Muscle layer of duodenum (tissue), 2 donors: ENCODE measurements around the gene PI4KA.
"Not testable (repeated sequence)": the region's sequence is repeated elsewhere in the genome, so short reads cannot be mapped to it uniquely, and the experiment has no call there.

Source experiments
- H3K27ac ChIP-seq: one replicate; pipeline ENCODE4 v1.7.0; 2013; ENCODE audit warnings: mild to moderate bottlenecking, low read length
- H3K27me3 ChIP-seq: one replicate; pipeline ENCODE4 v1.7.0; 2013; ENCODE audit warnings: low read depth, mild to moderate bottlenecking, control low read depth, low read length
- H3K36me3 ChIP-seq, 2 donors: one replicate each; pipeline ENCODE4 v1.7.0; 2013; ENCODE audit warnings: low read length in 2 of 2, control low read depth in 1 of 2, mild to moderate bottlenecking in 1 of 2; ENCODE audit not compliant: insufficient read depth in 2 of 2, control insufficient read depth in 1 of 2
- H3K4me1 ChIP-seq, 2 donors: one replicate each; pipeline ENCODE4 v1.7.0; 2013; ENCODE audit warnings: low read length in 2 of 2, mild to moderate bottlenecking in 2 of 2, control low read depth in 1 of 2, moderate library complexity in 1 of 2; ENCODE audit not compliant: insufficient read depth in 2 of 2, control insufficient read depth in 1 of 2
- H3K4me3 ChIP-seq, 2 donors: one replicate each; pipeline ENCODE4 v1.7.0; 2013; ENCODE audit warnings: low read length in 2 of 2, low read depth in 1 of 2, mild to moderate bottlenecking in 1 of 2
- H3K9me3 ChIP-seq, 2 donors: one replicate each; pipeline ENCODE4 v1.7.0; 2013; ENCODE audit warnings: low read length in 2 of 2, control low read depth in 1 of 2, mild to moderate bottlenecking in 1 of 2; ENCODE audit not compliant: control insufficient read depth in 1 of 2
- donor health status: healthy.

The PI4KA gene

DNA sequence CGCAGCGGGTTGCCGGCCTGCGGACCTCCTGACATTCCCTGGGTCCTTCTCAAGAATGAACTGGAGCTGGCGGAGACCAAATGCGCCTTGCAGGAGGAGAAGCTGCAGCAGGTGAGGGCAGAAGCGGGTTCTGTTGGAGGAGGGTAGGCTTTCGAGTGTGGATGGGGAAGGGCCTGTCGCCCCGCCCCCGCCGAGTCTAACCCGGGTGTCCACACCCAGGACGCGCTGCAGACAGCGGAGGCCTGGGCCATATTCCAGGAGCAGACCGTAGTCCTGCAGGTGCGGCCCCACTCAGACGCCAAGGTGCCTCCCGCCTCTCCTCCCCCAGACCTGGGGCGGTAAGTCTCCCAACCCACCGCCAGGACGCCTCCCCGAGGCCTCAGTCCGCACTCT lies 155.2 kb downstream of the PI4KA start:
- not testable (repeated sequence) for H3K27me3 ChIP-seq, H3K36me3 ChIP-seq, H3K27ac ChIP-seq, H3K9me3 ChIP-seq
- Histone ChIP-seq H3K4me1 (peaks cover 0 to 10% of the 10 kb centered on the region in 2 donors), H3K4me3 (peak overlapping the region in 1 of 2 donors; percentile 57)

DNA sequence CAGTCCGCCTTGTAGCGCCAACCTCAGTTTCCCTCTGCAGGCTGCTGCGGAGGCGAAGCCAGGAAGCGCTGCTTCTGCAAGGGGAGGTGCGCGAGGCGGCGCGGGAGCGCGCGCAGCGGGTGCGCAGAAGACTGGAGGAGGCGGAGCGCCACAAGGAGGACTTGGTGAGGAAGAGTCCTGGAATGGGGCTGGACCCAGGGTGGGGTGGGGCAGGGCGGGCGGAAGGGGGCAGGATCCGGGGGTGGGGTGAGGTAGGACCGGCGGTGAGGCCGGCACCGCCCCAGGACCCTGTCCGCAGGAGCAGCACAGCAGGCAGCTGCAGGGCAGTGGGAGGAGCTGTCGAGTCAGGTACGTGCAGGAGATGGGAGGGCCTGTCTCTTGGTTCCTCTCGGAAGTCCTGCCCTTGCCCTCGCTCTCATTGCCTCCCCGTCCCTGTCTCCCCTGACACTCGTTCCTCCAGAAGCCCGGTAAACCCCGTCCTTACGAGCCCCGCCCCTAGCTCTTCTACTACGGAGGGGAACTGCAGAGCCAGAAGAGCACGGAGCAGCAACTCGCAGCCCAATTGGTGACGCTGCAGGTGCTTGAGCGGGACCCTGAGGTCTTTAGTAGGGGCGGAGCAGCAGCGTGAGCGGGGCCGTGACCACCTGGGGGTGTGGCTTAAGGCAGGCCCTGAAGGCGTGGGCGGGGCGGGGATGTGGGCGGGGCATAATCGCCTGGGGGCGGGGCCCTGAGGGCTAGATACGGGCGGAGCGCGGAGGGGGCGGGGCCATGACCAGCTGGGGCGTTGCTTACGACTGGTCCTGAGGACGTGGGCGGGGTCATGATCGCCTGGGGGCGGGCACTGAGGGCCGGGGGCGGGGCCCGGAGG lies 155.8 kb downstream of the PI4KA start:
- not testable (repeated sequence) for H3K36me3 ChIP-seq, H3K9me3 ChIP-seq, H3K27me3 ChIP-seq, H3K27ac ChIP-seq
- H3K4me1 ChIP-seq = peaks cover 0 to 10% of the 10 kb centered on the region in 2 donors
- H3K4me3 ChIP-seq = peak overlapping the region; percentile 37 to 57

GRCh38 chr22:20702175-20702545 lies 156.5 kb downstream of the PI4KA start:
- not testable (repeated sequence) for H3K27me3 ChIP-seq, H3K36me3 ChIP-seq, H3K9me3 ChIP-seq, H3K27ac ChIP-seq
- Histone ChIP-seq H3K4me3 (peak overlapping the region; percentile 11 to 57), H3K4me1 (peaks cover 0 to 10% of the 10 kb centered on the region in 2 donors)

- H3K9me3 ChIP-seq, H3K36me3 ChIP-seq, H3K27ac ChIP-seq, H3K27me3 ChIP-seq: not testable (repeated sequence)
- H3K4me3 ChIP-seq = peak overlapping the region in 1 of 2 donors; percentile 57
- peaks cover 0 to 10% of the 10 kb centered on the region in 2 donors for H3K4me1 ChIP-seq
Observed at GRCh38 chr22:20701680-20702136, 156.9 kb downstream of the PI4KA start.

DNA sequence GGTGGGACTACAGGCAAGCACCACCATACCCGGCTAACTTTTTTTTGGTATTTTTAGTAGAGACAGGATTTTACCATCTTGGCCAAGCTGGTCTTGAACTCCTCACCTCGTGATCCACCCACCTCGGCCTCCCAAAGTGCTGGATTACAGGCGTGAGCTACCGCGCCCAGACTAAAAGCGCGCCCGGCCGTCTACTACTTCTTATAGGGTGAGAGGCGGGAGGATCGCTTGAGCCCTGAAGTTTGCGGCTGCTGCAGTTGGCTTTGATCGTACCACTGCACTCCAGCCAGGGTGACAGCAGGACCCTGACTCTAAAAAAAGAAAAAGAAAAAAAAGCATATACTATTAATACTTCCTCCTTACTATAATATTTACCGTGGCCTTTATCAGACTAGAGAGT lies 158.3 kb downstream of the PI4KA start:
- not testable (repeated sequence) for H3K27ac ChIP-seq, H3K9me3 ChIP-seq, H3K4me3 ChIP-seq, H3K36me3 ChIP-seq, H3K27me3 ChIP-seq
- H3K4me1 ChIP-seq = peaks cover 0 to 10% of the 10 kb centered on the region in 2 donors

DNA sequence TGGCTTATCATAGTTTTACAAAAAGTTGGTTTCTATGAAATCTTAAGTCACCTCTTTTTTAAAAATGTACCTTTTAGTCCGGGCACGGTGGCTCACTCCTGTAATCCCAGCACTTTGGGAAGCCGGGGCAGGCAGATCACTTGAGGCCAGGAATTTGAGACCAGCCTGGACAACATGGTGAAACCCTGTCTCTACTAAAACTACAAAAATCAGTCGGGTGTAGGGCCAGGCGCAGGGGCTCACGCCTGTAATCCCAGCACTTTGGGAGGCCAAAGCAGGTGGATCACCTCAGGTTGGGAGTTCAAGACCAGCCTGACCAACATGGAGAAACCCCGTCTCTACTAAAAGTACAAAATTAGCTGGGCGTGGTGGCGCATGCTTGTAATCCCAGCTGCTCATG lies 158.8 kb downstream of the PI4KA start:
- not testable (repeated sequence) for H3K4me3 ChIP-seq, H3K9me3 ChIP-seq, H3K27me3 ChIP-seq, H3K27ac ChIP-seq, H3K36me3 ChIP-seq
- H3K4me1 ChIP-seq = peaks cover 0 to 10% of the 10 kb centered on the region in 2 donors

DNA sequence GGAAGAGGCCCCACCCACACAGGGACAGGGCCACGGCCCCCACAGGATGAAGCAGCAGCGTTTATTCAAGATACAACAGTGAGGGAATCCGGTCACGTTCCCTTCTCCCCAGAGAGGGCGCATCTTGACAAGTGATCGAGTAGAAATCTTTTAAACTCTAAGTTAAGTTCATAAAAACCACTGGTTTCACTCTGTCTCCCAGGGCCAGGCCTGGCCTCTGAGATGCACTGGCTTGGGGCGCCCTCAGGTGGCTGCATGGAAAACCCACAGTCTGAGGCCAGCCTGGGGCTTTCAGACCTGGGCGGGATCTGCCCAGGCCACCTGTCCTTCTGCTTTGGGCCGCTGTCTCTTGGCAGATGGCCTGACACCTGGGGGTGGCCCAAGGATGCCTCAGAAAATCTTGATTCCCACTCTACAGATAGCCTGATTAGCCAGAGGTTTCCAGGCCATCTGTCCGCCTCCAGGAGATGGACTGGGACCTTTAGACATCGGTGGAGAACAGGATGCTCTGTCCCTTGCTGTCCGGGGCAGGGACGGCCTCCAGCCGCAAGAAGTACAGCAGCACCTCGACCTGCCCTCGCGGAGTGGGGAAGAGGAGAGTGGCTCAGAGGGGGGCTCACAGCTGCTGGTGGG lies 161.0 kb downstream of the PI4KA start:
- H3K4me1 ChIP-seq, H3K4me3 ChIP-seq, H3K27me3 ChIP-seq, H3K9me3 ChIP-seq, H3K36me3 ChIP-seq, H3K27ac ChIP-seq: not testable (repeated sequence)

GRCh38 chr22:20696056-20696455 lies 162.6 kb downstream of the PI4KA start:
- H3K27ac ChIP-seq, H3K9me3 ChIP-seq, H3K27me3 ChIP-seq, H3K4me3 ChIP-seq, H3K4me1 ChIP-seq, H3K36me3 ChIP-seq: not testable (repeated sequence)

- H3K4me1 ChIP-seq, H3K27ac ChIP-seq, H3K36me3 ChIP-seq, H3K27me3 ChIP-seq, H3K9me3 ChIP-seq, H3K4me3 ChIP-seq: not testable (repeated sequence)
Observed at GRCh38 chr22:20695205-20695604, 163.4 kb downstream of the PI4KA start.

- not testable (repeated sequence) for H3K4me1 ChIP-seq, H3K27me3 ChIP-seq, H3K4me3 ChIP-seq, H3K9me3 ChIP-seq, H3K27ac ChIP-seq, H3K36me3 ChIP-seq
Observed at GRCh38 chr22:20694256-20694655, 164.4 kb downstream of the PI4KA start.

DNA sequence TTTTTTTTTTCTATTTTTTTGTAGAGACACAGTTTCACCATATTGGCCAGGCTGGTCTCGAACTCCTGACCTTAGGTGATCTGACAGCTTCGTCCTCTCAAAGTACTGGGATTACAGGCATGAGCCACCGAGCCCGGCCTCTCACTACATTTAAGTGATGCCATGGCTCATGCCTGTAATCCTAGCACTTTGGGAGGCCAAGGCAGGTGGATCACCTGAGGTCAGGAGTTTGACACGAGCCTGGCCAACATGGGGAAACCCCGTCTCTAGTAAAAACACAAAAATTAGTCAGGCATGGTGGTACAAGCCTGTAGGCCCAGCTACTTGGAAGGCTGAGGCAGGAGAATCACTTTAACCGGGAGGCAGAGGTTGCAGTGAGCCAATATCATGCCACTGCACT lies 165.7 kb downstream of the PI4KA start:
- not testable (repeated sequence) for H3K4me1 ChIP-seq, H3K27me3 ChIP-seq, H3K27ac ChIP-seq, H3K4me3 ChIP-seq, H3K36me3 ChIP-seq, H3K9me3 ChIP-seq
